Spleen (tissue), 7 donors: ENCODE measurements around the gene MUSTN1.

ENCODE experiments used
- POLR2A ChIP-seq, 3 donors: fragments of 450-650 bp; IDR thresholded peaks; one replicate each; pipeline ENCODE4 v1.5.1; 2017; ENCODE audit warnings: antibody characterized with exemption in 3 of 3, mild to moderate bottlenecking in 1 of 3
- POLR2AphosphoS5 ChIP-seq, 3 donors: sonication (generic); formaldehyde crosslinking; IDR thresholded peaks; one replicate each; pipeline ENCODE4 v1.5.1; 2017; ENCODE audit warnings: antibody characterized with exemption in 3 of 3
- TF ChIP-seq, protein P1 (sequence below), 11 experiments: fragments of 200-600 bp in 7 of 11; fragments of 450-650 bp in 4 of 11; sonication (generic) in 4 of 11; IDR thresholded peaks in 8 of 11; conservative IDR thresholded peaks in 3 of 11; 1 replicate in 7 of 11; 2 replicates in 4 of 11; pipeline versions ENCODE4 v1.4.0 to v1.8.0; 2016 to 2021; ENCODE audit warnings: antibody characterized with exemption in 11 of 11, inconsistent platforms in 4 of 11, mild to moderate bottlenecking in 1 of 11
- donor health status: DM: no; HTN: no; CAD: no; lungs with moderate emphysema.
- donor health status: DM: no; HTN: no; CAD: no.
- donor health status: DM: no; HTN: no; CAD: no.

- TF ChIP-seq, protein P1, sequence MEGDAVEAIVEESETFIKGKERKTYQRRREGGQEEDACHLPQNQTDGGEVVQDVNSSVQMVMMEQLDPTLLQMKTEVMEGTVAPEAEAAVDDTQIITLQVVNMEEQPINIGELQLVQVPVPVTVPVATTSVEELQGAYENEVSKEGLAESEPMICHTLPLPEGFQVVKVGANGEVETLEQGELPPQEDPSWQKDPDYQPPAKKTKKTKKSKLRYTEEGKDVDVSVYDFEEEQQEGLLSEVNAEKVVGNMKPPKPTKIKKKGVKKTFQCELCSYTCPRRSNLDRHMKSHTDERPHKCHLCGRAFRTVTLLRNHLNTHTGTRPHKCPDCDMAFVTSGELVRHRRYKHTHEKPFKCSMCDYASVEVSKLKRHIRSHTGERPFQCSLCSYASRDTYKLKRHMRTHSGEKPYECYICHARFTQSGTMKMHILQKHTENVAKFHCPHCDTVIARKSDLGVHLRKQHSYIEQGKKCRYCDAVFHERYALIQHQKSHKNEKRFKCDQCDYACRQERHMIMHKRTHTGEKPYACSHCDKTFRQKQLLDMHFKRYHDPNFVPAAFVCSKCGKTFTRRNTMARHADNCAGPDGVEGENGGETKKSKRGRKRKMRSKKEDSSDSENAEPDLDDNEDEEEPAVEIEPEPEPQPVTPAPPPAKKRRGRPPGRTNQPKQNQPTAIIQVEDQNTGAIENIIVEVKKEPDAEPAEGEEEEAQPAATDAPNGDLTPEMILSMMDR (IDR thresholded peaks at IDR 0.05 in 8 of 11, conservative IDR thresholded peaks at IDR 0.05 in 3 of 11) = no peak
- TF ChIP-seq POLR2AphosphoS5 (IDR thresholded peaks at IDR 0.05) (no peak), POLR2A (IDR thresholded peaks at IDR 0.05) (no peak)
Measured at GRCh38 chr3:52809662-52810377, 25.0 kb downstream of the MUSTN1 start.
